Measurements from ENCODE around the gene GJB3.

DNA sequence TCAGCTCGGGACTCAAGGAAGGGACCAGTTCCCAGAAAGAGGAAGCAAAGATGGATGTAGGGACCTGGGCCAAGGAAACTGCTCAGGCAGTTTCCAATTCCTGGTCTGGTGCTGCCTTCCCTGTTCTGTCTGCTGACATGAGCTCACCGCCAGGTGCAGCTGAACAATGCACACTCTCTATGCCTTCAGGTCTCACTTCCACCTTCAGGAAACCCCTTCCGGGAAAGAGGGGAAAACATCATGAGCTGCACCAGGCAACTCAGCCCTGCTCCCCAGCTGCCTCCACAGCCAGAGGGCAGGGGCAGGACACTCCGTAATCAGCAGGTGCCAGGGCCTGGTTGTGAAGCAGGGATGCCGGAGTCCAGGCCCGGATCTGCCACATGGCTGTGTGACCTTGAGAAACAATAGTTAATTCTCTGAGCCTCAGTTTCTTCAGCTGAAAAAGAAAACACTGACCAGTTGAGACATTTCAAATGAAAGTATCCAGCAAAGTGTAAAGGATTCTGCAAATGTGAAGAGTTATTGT, 50.8 kb downstream of the GJB3 start:
- no peak for TF ChIP-seq CTCF (IDR thresholded peaks at IDR 0.05)
- TF ChIP-seq EP300 (IDR thresholded peaks at IDR 0.05): no peak

Data from upper lobe of left lung (tissue), 4 donors.